CD14-positive monocyte (primary cell): ENCODE results near the gene LAMA4. TPM values are rescaled to one million over a fixed set of nuclear protein-coding genes. Genes with fewer than 3 reads are reported as not detected.

ENCODE experiments used
- DNase-seq, 3 donors: peaks; one replicate each; pipeline ENCODE4 v3.0.0-alpha.2; 2011 to 2022
- H2AFZ ChIP-seq: 2 replicates; pipeline ENCODE4 v1.6.0; 2012; ENCODE audit warnings: mild to moderate bottlenecking, low read depth, low read length, inconsistent platforms; ENCODE audit not compliant: insufficient read depth, poor library complexity, severe bottlenecking
- H3K27ac ChIP-seq, 2 donors: 1 replicate in 1 of 2; 2 replicates in 1 of 2; pipeline ENCODE4 v1.5.1; 2012 to 2013; ENCODE audit warnings: low read length in 2 of 2, control low read depth in 1 of 2, inconsistent platforms in 1 of 2, low read depth in 1 of 2, mild to moderate bottlenecking in 1 of 2
- H3K27me3 ChIP-seq, 2 donors: one replicate each; pipeline versions ENCODE4 v1.6.0 to v1.6.1; 2011 to 2013; ENCODE audit warnings: low read length in 2 of 2; ENCODE audit not compliant: control insufficient read depth in 2 of 2, insufficient read depth in 2 of 2
- H3K36me3 ChIP-seq, 2 donors: replicated peaks in 1 of 2; 1 replicate in 1 of 2; 2 replicates in 1 of 2; pipeline versions ENCODE4 v1.5.1 to v1.6.1; 2012 to 2013; ENCODE audit warnings: low read length in 2 of 2, control low read depth in 1 of 2, inconsistent platforms in 1 of 2, mild to moderate bottlenecking in 1 of 2; ENCODE audit not compliant: insufficient read depth in 2 of 2, control insufficient read depth in 1 of 2
- H3K4me1 ChIP-seq, 2 donors: 1 replicate in 1 of 2; 2 replicates in 1 of 2; pipeline versions ENCODE4 v1.5.1 to v1.6.1; 2012 to 2013; ENCODE audit warnings: low read length in 2 of 2, control low read depth in 1 of 2, inconsistent platforms in 1 of 2, mild to moderate bottlenecking in 1 of 2, moderate library complexity in 1 of 2; ENCODE audit not compliant: insufficient read depth in 2 of 2, control insufficient read depth in 1 of 2
- H3K4me2 ChIP-seq: replicated peaks from 2 replicates; pipeline ENCODE3; 2012; ENCODE audit warnings: low read length, moderate library complexity, mild to moderate bottlenecking; ENCODE audit not compliant: poor library complexity, severe bottlenecking; ENCODE audit errors: extremely low read depth
- H3K4me3 ChIP-seq, 3 experiments: fragments of 200-600 bp in 1 of 3; sonication (generic) in 1 of 3; replicated peaks in 1 of 3; 1 replicate in 2 of 3; 2 replicates in 1 of 3; pipeline ENCODE4 v1.5.1; 2011 to 2013; ENCODE audit warnings: low read length in 3 of 3, mild to moderate bottlenecking in 3 of 3, control low read depth in 2 of 3, low read depth in 2 of 3, inconsistent platforms in 1 of 3, moderate library complexity in 1 of 3
- H3K79me2 ChIP-seq: 2 replicates; pipeline ENCODE4 v1.6.0; 2012; ENCODE audit warnings: mild to moderate bottlenecking, control low read depth, inconsistent platforms, low read length, moderate library complexity; ENCODE audit not compliant: insufficient read depth
- H3K9ac ChIP-seq: 2 replicates; pipeline ENCODE4 v1.6.0; 2017; ENCODE audit warnings: low read length, mild to moderate bottlenecking; ENCODE audit not compliant: insufficient read depth, poor library complexity, severe bottlenecking
- H3K9me3 ChIP-seq, 2 donors: replicated peaks in 1 of 2; 1 replicate in 1 of 2; 2 replicates in 1 of 2; pipeline versions ENCODE4 v1.5.1 to v1.6.1; 2012 to 2013; ENCODE audit warnings: low read length in 2 of 2, control low read depth in 1 of 2; ENCODE audit not compliant: control insufficient read depth in 1 of 2, insufficient read depth in 1 of 2
- H4K20me1 ChIP-seq: 2 replicates; pipeline ENCODE4 v1.6.0; 2012; ENCODE audit warnings: mild to moderate bottlenecking, low read length, control low read depth, moderate library complexity; ENCODE audit not compliant: insufficient read depth
- H3K27ac Mint-ChIP-seq, 7 donors: one replicate each; pipeline ENCODE4 v1.8.0; 2020; ENCODE audit warnings: mild to moderate bottlenecking in 7 of 7, mixed read lengths in 7 of 7, moderate library complexity in 6 of 7, inconsistent platforms in 2 of 7
- H3K27me3 Mint-ChIP-seq, 3 donors: one replicate each; pipeline ENCODE4 v1.8.0; 2021 to 2022; ENCODE audit warnings: low read depth in 3 of 3, mild to moderate bottlenecking in 3 of 3, mixed read lengths in 3 of 3, moderate library complexity in 3 of 3, inconsistent platforms in 1 of 3
- H3K36me3 Mint-ChIP-seq, 2 donors: one replicate each; pipeline ENCODE4 v1.8.0; 2020; ENCODE audit warnings: mixed read lengths in 2 of 2, inconsistent platforms in 1 of 2, mild to moderate bottlenecking in 1 of 2
- H3K4me1 Mint-ChIP-seq: one replicate; pipeline ENCODE4 v1.8.0; 2020; ENCODE audit warnings: mild to moderate bottlenecking, mixed read lengths
- H3K4me3 Mint-ChIP-seq, 2 donors: one replicate each; pipeline ENCODE4 v1.8.0; 2020; ENCODE audit warnings: mild to moderate bottlenecking in 2 of 2, mixed read lengths in 2 of 2, moderate library complexity in 1 of 2
- H3K9me3 Mint-ChIP-seq, 7 donors: one replicate each; pipeline ENCODE4 v1.8.0; 2020 to 2022; ENCODE audit warnings: mixed read lengths in 7 of 7, mild to moderate bottlenecking in 6 of 7, moderate library complexity in 6 of 7, inconsistent platforms in 2 of 7
- CTCF ChIP-seq: fragments of 200-600 bp; IDR thresholded peaks from one replicate; pipeline ENCODE4 v1.8.0; 2022; ENCODE audit warnings: antibody characterized with exemption, mild to moderate bottlenecking
- WGBS: methylation state at CpG from one replicate; pipeline ENCODE4 v1.1.5; 2013; ENCODE audit warnings: missing lambda C conversion rate; ENCODE audit not compliant: insufficient coverage; 5-methylcytosine and 5-hydroxymethylcytosine counted together
- intact Hi-C, 2 donors: fragments of 100-400 bp; cut with micrococcal nuclease; formaldehyde crosslinking; loops; one replicate each; pipeline versions ENCODE4 v1.15.0 to v1.15.1; 2023
- polyA plus RNA-seq, 3 donors: library from polyadenylated mRNA; depleted of rRNA in 1 of 3; unstranded in 2 of 3; stranded (reverse) in 1 of 3; fragments of 300-500 nt in 2 of 3; fragments of >200 nt in 1 of 3; fragmentation: Illumina TruSeq in 2 of 3; gene quantifications; 1 replicate in 2 of 3; 2 replicates in 1 of 3; pipeline ENCODE4 v1.2.3, GENCODE V29; 2012 to 2021

LAMA4 gene
- polyA plus RNA-seq, 3 donors = not detected

DNA sequence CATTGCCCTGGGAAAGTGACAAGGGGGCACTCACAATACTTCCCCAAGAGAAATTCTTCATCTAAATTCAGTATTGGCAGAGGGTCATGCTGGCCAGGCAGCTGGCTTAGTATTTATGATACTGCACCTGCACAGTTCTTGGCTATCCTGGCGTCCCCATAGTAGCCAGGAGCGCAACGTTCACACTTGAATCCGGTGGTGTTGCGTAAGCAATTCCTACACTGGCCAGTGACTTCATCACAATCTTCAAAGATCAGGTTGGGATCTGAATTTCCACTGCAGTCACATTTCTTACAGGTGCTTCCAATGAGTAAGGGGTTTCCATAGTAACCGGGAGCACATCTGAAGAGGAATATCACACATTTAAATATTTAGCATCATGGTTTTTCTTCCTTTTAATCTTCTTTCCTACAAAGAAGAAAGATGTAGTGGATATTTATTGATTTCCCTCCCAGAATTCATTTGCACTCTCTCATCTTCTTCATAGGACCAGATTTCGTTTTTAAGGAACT, 62.8 kb downstream of the LAMA4 start:
- Histone ChIP-seq H3K9me3 (no peaks in the 10 kb centered on the region), H3K4me1 (no peaks in the 10 kb centered on the region), H3K27ac (no peak overlapping the region), H3K79me2 (no peaks in the 10 kb centered on the region), H3K9ac (no peak overlapping the region), H3K4me3 (no peak overlapping the region), H2AFZ (no peak overlapping the region), H3K36me3 (no peaks in the 10 kb centered on the region), H4K20me1 (no peaks in the 10 kb centered on the region), H3K27me3 (no peaks in the 10 kb centered on the region), H3K4me2 (no peak overlapping the region)
- H3K9me3 Mint-ChIP-seq = peaks cover 0 to 2% (median 0%) of the 10 kb centered on the region in 7 donors
- H3K4me3 Mint-ChIP-seq = no peak overlapping the region
- intact Hi-C loops = no loop called here
- no peaks in the 10 kb centered on the region for H3K36me3 Mint-ChIP-seq
- H3K27me3 Mint-ChIP-seq = peaks cover 0 to 8% (median 4%) of the 10 kb centered on the region in 3 donors
- DNase-seq = no peak
- H3K27ac Mint-ChIP-seq = no peak overlapping the region
- no peaks in the 10 kb centered on the region for H3K4me1 Mint-ChIP-seq
- no peak for TF ChIP-seq CTCF
- WGBS = 97% methylated on average over 3 of the region's 7 CpGs

GRCh38 chr6:112190164-112190563, 64.2 kb downstream of the LAMA4 start:
- no peak overlapping the region for H3K4me3 ChIP-seq
- Mint-ChIP-seq H3K4me1 (no peaks in the 10 kb centered on the region), H3K27ac (no peak overlapping the region), H3K27me3 (peaks cover 0 to 8% (median 4%) of the 10 kb centered on the region in 3 donors), H3K4me3 (no peak overlapping the region), H3K36me3 (no peaks in the 10 kb centered on the region), H3K9me3 (peaks cover 0 to 1% (median 0%) of the 10 kb centered on the region in 7 donors)
- no peak overlapping the region for H3K4me2 ChIP-seq
- no CpG with 5 or more reads among the region's 1 CpG for WGBS
- H3K9me3 ChIP-seq = no peaks in the 10 kb centered on the region
- H3K27ac ChIP-seq = no peak overlapping the region
- H3K9ac ChIP-seq = no peak overlapping the region
- TF ChIP-seq CTCF = no peak
- no peak for DNase-seq
- no peaks in the 10 kb centered on the region for H3K79me2 ChIP-seq
- H3K36me3 ChIP-seq = no peaks in the 10 kb centered on the region
- H3K27me3 ChIP-seq = no peaks in the 10 kb centered on the region
- no peaks in the 10 kb centered on the region for H3K4me1 ChIP-seq
- H2AFZ ChIP-seq = no peak overlapping the region
- intact Hi-C loops = no loop called here
- H4K20me1 ChIP-seq = no peaks in the 10 kb centered on the region
